NCI-H2196 treated with DMSO at 0.1 percent for 48 hours (cell line): ENCODE measurements around the gene GDPD3.
A peak's percentile ranks its signal among the peaks of the same experiment; 100 is the strongest.

ENCODE experiments used
- DNase-seq: peaks from one replicate; lab custom pipeline; 2025; ENCODE audit not compliant: unreplicated experiment; lab: John Stamatoyannopoulos, UW

The GDPD3 gene, protein sequence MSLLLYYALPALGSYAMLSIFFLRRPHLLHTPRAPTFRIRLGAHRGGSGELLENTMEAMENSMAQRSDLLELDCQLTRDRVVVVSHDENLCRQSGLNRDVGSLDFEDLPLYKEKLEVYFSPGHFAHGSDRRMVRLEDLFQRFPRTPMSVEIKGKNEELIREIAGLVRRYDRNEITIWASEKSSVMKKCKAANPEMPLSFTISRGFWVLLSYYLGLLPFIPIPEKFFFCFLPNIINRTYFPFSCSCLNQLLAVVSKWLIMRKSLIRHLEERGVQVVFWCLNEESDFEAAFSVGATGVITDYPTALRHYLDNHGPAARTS

DNA sequence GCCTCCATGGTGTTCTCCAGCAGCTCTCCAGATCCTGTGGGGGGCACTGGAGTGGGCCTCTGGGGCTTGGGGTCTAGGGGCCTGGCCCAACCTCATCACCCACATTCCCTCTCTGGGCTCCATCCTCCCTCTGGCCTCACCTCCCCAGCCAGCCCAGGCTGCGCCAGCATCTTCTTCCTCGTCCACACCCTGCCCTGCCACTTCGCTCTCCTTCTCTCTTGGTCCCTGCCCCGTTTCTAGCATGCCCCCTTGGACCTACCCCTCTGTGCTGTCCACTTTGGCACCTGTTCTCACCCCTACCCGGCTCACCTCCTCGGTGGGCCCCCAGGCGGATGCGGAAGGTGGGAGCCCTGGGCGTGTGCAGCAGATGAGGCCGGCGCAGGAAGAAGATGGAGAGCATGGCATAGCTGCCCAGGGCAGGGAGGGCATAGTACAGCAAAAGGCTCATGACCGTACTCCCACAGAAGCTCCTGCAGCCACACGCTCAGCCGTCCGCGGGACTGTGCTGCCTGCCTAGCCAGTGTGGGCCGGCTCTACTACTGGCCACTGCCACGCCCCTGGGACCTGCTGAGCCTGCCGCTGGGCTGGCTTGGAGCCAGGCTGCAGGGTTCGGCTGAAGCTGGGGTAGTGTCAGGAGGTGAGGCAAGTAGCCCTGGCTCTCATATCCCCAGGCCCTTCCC is at the start of gene GDPD3:
Gene GDPD3, minus strand, starts transcription at position 507 of the 680 bp plus-strand sequence. Its CDS starts 59 bp downstream, at position 448.
- DNase-seq, result peak; percentile 22

DNA sequence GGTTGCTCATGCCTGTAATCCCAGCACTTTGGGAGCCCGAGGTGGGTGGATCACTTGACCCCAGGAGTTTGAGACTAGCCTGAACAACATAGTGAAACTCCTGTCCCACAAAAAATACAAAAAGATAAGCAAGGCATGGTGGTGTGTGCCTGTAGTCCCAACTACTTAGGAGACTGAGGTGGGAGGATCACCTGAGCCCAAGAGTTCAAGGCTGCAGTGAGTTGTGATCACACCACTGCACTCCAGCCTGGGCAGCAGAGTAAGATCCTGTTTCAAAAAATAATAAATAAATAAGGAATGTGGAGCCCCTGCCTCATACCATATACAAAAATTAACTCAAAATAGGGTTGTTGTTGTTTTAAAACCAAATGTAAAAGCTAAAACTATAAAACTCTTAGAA is 43.9 kb upstream of the GDPD3 start:
- DNase-seq, result no peak

DNA sequence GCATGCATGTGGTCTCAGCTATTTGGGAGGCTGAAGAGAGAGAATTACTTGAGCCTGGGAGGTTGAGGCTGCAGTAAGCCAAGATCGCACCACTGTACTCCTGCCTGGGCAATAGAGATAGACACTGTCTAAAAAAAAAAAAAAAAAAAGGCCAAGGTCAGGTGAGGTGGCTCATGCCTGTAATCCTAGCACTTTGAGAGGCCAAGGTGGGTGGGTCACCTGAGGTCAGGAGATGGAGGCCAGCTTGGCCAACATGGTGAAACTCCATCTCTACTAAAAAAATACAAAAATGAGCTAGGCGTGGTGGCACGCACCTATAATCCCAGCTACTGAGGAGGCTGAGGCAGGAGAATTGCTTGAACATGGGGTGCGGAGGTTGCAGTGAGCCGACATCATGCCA is 41.9 kb upstream of the GDPD3 start:
- DNase-seq, result no peak

DNA sequence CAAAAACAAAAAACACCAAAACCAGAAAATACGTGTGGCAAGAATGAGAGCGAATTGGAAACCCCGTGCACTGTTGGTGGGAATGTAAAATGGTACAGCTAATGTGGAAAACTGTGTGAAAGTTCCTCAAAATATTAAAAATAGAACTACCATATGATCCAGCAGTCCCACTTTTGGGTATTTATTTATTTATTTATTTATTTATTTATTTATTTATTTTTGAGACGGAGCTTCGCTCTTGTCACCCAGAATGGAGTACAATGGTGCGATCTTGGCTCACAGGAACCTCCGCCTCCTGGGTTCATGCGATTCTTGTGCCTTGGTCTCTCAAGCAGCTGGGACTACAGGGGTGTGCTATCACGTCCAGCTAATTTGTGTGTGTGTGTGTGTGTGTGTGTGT is 39.2 kb upstream of the GDPD3 start:
- no peak for DNase-seq

DNA sequence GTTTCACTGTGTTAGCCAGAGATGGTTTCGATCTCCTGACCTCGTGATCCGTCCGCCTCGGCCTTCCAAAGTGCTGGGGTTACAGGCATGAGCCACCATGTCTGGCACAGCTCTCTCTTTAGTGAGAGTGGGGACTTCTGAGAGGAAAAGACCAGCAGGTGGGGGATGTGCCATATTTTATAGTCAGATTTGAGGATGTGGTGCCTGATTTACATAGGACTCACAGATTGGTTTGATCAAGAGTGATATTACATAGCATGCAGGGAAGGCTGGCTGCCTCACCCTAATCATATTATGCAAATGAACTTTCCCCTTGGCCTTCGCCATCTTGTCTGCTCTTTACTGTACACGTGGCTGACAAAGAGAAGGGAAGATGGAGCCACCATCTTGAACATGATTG is 37.8 kb upstream of the GDPD3 start:
- DNase-seq, result no peak

DNA sequence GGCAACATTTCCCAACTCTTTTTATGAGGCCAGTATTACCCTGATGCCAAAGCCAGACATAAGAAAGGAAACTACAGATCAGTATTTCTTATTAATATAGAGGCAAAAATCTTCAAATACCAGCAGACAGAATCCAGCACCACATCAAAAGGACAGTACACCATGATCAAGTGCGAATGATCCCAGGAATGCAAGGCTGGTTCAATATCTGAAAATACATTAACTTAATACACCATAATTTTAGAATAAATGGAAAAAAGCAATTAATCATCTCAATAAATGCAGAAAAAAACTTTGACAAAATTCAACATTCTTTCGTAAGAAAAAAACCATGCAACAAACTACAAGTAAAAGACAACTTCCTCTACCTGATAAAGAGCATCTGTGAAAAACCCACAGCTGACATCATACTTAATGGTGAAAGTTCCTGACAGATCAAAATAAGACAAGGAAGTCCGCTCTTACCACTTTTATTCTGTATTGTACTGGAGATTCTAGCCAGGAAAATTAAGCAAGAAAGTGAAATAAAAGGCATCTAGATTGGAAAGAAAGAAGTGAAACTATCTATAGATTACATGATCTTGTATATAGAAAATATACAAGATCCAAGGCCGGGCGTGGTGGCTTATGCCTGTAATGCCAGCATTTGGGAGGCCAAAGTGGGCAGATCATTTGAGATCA is 36.1 kb upstream of the GDPD3 start:
- DNase-seq, result no peak

DNA sequence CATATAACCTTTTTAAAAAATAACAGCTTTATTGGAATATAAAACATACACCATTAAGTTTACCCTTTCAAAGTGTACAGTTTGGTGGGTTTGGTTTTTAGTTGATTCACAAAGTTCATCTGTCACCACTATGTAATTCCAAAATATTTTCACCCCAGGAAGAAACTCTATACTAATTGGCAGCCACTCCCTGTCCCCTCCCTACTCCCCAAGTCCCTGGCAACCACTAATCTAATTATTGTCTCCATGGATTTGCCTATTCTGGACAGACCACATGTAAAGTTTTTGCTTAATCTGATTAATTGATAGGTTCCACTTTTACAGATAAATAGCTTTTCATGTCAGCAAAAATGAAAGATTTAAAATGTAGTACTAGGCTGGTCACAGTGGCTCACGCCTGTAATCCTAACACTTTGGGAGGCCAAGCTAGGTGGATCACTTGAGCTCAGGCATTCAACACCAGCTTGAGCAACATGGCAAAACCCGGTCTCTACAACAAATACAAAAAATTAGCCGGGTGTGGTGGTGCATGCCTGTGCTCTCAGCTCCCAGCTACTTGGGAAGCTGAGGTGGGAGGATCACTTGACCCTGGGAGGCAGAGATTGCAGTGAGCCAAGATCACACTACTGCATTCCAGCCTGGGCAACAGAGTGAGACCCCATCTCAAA is 34.6 kb upstream of the GDPD3 start:
- DNase-seq, result no peak

DNA sequence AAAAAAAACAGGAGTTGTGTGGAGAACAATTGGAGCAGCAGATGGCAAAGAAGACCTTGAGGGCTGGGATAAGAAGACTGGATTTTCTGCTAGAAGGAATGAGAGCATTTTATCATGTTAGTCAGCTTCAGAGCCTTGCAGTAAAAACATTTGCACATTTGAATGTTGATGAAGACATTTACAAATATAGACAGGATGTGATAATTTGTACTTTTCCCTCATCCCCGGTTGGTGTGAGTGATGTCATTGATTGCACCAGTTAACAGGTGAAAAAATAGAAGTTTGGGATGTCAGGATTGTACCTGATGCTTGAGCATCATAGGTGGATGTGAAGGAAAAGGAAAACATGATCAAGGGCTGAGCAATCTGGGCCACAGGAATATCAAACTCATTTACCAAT is 32.3 kb upstream of the GDPD3 start:
- DNase-seq, result no peak

DNA sequence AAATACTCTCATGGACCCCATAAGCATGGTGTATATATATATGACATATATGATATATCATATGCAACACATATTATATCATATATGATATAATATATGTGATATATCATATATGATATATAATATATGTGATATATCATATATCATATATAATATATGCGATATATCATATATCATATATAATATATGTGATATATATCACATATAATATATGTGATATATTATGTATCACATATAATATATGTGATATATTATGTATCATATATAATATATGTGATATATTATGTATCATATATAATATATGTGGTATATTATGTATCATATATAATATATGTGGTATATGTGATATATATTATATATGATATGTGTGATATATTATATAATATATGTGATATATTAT is 31.6 kb upstream of the GDPD3 start:
- DNase-seq, result no peak

DNA sequence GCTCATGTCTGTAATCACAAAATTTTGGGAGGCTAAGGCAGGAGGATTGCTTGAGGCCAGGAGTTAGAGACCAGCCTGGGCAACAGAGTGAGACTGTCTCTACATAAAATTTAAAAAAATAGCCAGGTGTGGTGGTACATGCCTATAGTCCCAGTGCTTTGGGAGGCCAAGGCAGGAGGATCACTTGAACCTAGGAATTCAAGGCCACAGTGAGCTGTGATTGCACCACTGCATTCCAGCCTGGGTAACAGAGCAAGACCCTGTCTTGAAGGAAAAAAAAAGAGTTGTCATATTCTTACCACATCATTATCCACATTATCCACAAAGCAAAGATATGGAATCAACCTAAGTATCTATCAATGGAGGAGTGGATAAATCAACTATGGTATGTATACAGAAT is 30.7 kb upstream of the GDPD3 start:
- no peak for DNase-seq

DNA sequence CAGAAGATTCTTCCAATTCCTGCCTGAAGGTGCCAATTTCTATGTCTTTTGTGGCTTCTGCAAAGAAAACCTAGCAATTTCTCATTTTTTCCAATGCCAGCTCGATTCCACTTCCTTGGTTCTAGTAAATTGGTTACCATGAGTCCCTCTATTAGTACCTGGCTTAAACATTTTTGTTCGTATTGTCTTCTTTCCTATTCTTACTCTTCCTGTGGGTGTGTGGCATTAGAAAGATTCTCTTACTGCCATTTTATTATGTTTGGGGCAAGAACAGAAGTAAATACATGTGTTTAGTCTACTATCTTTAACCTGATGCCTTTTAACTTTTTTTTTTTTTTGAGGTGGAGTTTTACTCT is 30.0 kb upstream of the GDPD3 start:
- DNase-seq, result no peak

DNA sequence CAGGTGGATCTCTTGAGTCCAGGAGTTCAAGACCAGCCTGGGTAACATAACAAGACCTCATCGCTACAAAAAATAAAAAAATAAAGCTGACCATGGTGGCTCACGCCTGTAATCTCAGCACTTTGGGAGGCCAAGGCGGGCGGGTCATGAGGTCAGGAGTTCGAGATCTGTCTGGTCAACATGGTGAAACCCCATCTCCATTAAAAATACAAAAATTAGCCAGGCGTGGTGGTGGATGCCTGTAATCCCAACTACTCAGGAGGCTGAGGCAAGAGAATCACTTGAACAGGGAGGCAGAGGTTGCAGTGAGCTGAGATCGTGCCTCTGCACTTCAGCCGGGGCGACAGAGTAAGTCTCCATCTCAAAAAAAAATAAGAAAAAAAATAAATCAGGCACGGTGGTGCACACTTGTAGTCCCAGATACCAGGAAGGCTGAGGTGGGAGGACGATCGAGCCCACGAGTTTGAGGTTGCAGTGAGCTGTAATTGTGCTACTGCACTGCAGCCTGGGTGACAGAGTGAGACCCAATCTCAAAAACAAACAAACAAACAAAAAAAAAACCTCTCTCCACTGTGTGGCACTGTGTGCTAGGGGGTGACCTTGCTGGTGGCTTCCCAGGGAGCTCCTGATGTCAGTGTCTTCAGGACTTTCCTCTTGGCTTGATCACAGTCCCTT is 29.5 kb upstream of the GDPD3 start:
- no peak for DNase-seq

DNA sequence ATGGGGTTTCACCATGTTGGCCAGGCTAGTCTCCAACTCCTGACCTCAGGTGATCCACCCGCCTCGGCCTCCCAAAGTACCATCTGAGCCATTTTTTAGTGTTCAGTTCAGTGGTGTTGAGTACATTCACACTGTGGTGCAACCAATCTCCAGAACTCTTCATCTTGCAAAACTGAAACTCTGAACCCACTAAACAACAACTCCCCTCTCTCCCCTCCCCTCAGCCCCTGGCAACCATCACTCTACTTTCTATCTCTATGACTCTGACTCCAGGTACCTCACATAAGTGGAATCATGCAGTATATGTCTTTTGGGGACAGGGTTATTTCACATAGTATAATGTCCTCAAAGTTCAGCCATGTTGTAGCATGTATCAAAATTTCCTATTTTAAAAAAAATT is 28.4 kb upstream of the GDPD3 start:
- DNase-seq, result no peak

DNA sequence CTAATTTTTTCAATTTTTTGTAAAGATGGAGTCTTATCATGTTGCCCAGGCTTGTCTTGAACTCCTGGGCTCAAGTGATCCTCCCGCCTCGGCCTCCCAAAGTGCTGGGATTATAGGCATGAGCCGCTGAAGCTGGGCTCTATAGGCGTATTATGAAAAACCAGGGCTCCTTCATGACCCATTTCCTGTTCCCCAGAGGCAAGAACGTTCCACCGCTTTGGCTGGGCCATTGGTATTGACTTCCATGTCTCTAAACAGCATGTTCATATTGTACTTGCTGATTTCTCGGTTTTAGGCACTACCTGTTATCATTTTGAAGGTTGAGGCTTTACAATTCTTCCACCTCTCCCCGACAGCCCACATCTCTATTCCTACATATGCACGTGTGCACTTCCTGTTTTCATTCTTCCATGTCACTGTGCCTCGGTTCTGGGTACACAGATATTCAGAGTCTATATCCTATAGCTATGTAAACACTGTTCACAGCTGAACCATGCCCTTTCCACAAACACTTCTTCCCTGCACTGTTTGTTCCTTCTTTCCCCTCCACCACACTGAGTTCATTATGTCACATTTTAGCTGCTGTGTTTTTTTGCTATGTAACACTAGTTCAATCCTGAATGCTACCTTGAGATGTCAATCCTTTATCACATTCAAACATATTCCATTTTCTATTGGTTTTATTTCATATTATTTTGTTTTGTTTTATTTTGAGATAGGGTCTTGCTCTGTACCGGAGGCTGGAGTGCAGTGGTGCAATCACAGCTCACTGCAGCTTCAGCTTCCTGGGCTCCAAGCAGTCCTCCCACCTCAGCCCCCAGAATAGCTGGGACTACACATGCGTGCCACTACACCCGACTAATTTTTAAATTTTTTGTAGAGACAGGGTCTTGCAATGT is 26.5 kb upstream of the GDPD3 start:
- DNase-seq, result no peak

DNA sequence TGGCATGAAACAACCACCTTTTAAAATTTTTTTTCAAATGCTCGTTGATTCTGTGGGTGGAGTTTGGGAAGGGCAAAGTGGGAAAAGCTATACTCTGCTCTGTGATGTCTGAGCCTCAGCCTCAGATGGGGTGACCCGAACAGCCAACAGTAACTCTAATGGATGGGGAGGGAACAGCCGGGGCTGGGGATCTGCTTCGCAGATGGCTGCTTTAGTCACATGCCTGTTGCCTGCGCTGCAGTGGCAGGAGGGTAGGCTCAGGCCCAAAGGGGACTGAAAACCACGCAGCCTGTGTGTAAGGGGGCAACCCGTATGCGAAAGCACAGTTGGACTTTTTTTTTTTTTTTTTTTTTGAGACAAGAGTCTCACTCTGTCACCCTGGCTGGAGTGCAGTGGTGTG is 24.6 kb upstream of the GDPD3 start:
- DNase-seq, result no peak

DNA sequence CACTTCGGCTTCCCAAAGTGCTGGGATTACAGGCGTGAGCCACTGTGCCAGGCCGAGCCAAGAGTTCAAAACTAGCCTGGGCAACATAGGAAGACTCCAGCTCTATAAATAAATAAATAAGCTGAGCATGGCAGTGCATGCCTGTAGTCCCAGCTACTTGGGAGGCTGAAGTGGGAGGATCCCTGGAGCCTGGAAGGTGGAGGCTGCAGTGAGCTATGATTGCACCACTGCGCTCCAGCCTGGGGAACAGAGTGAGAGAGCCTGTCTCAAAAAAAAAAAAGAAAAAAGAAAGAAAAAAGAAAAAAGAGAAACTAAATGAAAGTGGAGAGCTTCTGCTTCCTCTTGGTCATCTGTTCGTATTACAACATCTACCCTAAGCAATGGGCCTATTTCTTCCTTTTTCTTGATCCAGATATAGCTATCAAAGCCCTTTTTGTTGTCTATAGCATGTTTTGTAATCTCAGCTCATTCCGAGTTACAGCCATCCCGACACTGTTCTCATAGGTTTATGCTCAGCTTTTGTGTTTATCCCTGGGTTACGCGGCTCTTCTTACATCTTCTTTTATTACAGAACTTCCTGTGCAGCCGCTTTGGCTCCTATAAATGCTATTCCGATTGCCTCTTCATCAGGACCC is 23.8 kb upstream of the GDPD3 start:
- no peak for DNase-seq

DNA sequence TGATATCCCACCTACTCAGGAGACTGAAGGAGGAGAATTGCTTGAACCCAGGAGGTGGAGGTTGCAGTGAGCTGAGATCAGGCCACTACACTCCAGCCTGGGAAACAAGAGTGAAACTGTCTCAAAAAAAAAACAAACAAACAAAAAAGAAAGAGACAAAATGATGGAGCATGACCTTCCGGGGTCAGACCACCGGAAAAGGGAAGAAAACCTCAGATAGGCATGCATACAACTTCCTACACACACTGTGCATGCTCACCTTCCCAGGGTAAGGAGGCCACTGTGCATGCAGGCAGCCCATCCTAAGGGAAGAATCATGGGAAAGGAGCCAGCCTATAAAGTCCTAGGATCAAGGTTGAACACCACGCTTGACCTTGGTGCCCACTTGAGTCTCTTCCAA is 19.3 kb upstream of the GDPD3 start:
- no peak for DNase-seq

DNA sequence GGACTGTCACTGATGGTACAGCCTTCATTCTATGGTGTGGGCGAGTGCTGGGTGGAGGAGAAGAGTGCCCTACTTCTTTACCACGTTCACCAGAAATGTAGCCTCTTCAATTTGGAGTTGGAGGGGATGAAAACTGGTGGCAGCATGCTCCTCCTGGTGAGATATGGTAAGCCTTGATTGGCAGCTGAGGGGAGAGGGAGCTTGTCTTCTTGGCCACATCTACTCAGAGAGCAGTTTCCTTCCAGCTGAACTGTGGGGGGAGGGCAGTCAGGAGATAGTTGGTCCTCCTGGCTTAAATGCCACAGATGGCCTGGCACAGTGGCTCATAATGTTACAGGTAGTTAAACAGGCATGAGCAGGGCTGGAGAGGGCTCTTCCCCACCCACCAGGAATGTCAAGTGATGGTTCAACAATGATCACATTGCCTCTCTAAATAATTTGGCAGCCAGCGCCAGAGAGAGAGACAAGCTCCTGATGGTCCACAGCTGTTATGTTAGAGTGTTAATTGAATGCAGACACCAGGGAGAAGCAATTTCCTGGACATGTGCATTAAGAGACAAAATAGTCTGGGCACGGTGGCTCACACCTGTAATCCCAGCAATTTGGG is 18.6 kb upstream of the GDPD3 start:
- peak; percentile 88 for DNase-seq

DNA sequence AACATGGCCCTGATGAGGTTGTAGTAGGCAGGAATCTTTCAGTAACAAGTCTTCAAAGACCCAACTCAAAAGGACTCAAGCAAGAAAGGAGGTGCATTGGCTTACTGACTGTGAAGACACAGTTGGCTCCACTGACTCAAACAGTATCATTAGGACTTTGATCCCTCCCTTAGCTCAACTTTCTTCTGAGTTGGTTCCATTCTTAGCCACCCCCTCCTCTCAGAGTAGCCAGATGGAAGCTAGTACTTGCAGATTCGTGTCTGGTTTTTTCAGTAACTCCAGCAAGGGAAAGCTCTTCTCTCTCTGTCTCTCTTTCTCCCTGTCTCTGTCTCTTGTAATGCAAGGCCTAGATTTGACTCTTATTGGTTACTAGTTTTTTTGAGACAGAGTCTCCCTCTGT is 14.7 kb upstream of the GDPD3 start:
- DNase-seq, result no peak
